NCI-H2171 treated with DMSO at 0.1 percent for 48 hours (cell line): ENCODE results near the gene PHF2.

Experiments
- DNase-seq: peaks from one replicate; lab custom pipeline; 2025; lab: John Stamatoyannopoulos, UW

Gene PHF2

DNA sequence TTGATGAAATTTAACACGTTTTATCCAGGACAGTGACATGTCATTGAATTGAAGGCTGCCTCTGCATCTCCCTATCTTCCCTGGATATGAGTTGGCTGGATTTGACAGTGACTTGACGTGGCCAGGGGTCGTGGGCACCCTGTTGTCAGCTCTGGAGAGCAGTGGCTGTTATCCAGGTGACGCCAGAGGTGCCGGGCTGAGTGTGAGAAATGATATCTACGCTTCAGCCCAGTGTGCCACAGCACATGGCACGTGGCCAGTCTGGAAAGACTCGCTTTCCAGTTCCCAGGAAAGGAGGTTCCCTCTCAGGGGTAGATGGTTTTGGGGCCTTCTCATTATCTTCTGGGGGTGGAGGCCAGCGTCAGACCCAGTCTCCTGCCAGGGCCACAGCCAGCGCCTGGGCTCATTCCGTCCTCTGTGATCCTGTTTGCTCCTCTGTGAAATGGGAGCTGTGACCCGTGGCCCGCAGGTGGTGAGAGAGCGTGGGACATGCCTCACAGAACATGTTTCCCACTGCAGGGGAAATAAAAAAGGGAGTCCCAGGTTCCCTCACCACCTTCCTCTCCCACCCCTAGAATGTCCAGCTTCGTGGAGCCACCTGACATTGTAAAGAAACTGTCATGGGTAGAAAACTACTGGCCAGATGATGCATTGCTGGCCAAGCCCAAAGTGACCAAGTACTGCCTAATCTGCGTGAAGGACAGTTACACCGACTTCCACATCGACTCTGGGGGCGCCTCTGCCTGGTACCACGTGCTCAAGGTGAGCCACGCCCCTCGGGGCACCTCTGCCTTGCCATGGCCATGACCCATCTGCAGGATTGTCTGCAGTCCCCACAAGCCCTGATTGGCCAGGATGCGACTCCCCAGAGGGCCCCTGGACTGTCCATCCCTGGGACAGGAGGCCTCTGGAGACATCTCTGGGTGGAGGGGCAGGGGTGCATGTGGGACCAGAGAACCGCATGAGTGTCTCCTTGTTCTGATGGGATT, 76.5 kb downstream of the PHF2 start:
- no peak for DNase-seq

DNA sequence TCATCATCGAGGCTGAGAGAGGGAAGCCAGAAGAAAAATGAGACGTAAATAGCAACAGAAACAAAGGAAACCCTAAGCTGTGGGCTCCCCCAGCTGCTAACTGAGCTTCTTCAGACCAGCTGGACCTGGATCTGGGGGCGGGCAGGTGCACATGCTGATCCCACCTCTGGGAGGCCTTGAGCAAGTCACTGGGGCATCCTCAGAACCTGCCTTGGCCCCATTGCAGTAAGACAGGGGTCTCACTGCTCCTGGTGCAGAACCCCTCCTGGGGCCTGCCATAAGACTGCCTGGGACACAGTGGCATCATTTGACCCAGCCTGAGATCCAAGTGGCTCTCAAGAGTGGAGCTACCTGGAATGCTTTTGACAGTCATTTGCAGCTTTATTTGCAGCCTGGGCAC, 77.4 kb downstream of the PHF2 start:
- DNase-seq, result no peak

DNA sequence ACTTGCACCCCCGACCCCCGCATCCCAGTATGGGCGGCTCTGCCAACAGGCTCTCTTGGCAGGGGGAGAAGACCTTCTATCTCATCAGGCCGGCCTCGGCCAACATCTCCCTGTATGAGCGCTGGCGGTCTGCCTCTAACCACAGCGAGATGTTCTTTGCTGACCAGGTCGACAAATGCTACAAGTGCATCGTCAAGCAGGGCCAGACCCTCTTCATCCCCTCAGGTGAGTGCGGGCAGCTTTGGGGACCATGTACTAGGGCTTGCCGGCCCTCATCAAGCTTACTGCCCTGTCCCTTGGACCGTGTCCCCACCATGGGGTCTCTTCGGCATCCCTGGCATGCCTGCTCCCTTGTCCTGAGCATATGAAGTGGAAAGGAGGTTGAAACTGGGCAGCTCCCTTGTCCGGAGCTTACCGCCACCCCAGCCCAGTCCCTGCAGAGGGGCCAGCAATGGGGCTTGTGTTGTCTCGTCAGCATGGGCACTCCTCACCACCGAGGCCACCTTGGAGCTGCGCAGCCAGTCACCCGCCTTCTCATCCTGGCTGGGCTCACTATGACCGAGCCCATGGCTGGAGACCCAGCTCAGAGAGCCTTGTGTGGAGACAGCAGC, 78.1 kb downstream of the PHF2 start:
- no peak for DNase-seq

DNA sequence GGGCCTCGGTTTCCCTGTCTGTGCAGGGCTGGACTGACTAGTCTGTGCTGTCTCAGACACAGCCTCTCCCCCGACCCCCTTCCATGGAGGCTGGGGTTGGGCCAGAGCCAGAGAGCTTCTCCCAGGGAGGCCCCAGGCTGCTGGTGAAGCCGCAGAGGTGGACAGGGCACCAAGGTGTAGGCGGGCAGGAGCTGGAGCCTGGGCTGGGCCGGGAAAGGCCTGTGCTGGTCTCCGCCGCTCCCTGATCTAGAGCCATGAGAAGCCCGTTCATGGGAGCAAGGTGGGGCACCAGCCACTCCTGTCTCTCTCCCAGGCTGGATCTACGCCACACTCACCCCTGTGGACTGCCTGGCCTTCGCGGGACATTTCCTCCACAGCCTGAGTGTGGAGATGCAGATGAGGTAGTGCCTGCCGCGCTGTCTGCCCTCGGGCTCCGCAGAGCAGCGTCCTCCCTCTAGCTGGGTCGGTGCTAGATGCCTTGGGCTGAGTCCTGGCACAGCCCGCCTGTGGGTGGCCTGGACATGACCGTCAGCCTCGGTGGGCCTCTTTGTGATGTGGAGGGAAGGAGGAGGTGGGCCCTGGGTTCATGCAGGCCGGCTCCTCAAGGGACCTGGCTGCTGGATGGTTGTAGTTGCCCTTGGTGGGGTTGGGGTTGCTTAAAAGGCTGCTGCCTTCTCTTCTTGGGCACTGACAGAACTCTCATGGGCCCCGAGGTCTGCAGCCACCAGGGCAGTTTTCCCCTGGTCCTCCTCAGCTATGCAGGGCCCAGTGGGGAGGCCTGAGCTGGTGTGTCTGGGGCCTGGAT, 79.4 kb downstream of the PHF2 start:
- DNase-seq, result no peak

DNA sequence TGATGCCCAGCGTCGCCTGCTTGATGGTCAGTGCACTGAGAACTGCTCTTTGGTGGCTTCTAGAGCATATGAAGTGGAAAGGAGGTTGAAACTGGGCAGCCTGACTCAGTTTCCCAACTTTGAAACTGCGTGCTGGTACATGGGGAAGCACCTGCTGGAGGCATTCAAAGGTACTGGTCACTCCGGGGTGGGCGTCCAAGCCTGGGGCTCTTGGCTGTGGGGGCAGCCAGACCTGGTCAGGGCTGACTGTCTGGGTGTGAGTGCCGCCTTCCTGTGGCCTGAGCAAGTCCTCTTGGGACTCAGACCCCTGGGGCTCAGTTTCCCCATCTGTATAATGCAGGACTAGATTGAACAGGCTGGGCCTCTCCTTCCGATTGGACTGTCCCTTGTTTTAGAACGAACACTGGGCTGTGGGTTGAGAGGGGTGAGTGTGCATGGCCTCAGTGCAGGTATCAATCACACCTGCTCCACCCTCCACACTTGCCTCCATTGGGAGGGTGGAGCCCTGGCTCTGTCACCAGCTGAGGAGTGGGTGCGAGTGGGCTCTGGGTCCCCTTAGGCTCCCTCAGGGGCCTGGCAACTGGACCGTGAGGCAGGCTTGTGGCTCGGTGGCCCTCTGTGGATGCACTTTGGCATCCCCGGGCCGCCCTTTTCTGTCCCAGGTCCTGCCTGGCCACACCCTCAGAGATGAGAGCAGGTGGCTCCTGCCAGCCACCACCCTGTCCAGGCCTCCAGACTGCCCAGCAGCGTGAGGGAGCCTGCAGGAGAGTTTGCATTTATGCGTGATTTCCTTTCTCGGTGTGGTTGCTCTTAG, 80.2 kb downstream of the PHF2 start:
- DNase-seq, result no peak

DNA sequence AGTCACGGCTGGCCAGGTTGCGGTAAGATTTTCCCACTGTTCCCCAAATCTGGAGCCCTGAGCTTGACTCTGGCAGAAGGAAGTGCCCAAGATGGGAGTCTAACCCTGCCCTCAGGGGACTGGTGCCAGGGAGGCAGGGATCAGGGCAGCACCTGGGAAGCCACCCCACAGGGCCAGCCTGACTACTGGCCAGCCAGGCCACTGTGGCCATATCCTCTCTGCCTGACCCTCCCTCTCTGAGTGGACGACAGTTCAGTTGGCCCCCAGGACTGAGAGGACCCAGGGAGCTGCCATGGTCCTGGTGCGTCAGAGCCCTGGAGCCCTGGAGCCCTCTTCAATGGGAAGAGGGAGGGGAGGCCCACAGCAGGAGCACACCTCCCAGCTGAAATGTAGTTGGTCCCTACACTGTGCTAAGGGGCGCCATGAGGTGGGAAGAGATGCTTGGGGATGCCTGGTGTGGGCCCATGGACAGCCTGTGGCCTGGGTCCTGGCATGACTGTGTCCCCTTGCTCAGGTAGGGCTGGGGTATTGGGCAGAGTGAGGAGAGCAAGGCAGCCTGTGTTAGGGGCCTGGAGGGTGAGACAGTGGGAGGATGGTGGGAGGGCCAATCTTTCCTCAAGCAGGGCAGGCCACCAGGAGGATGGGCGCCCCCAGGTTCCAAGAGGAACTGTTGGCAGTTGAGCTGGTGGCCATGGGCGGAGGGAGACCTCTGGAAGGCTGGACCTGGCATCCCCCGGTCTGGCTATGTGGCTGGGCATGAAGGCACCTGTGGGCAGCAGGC, 81.1 kb downstream of the PHF2 start:
- no peak for DNase-seq

DNA sequence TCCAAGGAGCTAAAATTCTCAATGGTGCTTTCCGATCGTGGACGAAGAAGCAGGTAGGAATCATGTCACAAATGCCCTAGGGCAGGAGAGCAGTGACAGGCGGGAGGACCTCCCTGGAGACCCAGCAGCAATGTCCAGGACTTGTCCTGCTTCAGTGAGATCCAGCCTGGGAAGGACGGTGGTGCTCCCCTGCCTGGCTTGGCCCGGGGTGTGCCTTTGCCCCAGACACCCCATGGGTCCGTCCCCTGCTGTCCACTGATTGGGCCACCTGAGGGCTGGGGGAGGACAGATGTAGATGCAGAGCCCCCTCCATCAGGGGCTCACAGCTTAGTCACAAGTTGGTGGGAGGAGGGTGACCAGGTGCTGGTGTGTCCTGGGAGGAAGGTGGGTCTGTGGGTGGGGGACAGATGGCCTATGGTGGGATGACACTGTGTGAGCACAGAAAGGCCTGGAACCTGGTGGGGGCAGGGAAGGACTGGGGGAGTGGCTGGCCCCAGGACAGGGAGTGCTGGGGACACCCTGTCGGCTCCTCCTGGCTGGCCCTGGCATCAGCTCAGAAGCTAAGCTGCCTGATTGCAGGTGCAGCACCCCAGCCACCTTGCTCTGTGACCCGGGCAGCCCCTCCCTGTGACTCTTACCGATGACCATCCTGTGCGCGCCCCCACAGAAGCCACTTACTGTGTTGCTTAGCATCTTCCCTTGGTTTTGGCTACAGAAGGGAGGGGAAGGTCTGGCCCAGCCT, 82.0 kb downstream of the PHF2 start:
- no peak for DNase-seq

DNA sequence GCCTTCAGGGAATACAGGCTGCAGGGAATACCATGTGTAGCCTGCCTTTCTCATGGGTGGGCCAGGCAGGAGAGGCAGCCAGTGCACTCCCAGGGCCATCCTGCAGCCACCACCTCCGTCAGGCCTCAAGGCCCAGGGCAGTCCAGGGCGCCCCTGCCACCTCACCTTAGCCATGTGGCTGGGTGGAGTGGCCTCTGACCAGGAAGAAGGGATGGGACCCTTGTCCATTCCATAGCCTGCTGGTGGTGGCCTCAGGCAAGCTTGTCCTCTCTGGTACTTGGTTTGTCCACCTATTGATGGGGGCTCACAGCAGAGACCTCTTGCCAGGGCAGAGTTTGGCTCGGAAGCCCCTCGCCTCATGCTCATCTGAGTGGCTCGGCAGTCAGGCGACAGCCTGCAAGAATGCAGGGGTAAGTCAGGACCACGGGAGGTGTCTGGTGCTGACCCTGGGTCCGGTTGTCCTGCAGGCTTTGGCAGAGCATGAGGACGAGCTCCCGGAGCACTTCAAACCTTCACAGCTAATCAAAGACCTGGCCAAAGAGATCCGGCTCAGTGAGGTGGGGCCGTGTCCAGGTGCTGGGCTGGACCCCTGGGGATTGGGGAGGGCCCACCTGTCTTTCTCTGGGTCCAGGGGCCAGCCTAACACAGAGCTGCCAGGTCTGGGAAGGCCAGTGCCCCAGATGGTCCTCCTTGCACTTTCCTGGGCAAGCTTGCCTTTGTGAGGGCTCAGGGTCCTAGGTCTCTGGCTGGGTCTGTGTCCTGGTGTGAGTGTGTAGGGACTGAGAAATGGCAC, 82.9 kb downstream of the PHF2 start:
- no peak for DNase-seq

DNA sequence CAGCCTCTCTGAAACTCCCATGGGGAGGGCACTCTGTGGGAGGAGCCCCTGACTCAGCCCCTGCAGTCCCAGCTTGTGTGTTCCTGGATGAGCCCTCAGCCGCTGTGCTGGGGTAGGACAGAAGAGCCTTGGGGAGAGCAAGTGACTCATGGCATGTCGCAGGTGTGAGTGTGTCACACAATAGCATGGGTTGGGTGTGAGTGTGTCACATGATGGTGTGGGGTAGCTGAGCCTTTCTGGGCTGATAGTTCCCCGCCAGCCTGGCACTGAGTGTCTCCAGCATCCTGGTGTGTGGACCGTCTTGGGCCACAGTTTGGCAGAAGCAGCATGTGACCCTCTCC, 83.4 kb downstream of the PHF2 start:
- no peak for DNase-seq

DNA sequence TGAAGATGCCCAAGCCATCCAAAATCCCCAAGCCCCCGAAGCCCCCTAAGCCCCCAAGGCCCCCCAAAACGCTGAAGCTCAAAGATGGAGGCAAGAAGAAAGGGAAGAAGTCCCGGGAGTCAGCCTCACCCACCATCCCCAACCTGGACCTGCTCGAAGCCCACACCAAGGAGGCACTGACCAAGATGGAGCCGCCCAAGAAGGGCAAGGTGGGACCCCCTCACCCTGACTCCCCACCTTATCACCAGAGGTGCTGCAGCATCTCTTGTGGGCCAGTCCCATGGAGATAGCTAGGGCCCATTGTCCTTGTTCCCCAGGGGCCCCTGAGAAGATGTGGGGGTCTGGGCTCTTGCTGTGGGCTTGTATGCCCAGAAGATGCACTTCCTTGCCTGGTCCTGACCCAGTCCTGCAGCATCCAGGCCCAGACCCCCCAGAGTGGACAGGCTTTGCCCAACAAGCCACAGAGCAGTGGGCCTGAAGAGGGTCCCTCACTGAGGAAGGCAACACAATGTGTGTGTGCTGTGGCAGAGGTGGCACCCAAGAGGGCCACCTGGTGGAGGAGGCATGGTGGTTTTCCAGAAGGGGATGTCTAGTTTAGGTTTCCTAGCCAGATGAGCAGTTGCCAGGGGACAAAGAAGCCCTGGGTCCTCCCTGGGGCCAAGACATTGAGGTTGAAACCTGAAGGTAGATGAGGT, 84.1 kb downstream of the PHF2 start:
- no peak for DNase-seq

DNA sequence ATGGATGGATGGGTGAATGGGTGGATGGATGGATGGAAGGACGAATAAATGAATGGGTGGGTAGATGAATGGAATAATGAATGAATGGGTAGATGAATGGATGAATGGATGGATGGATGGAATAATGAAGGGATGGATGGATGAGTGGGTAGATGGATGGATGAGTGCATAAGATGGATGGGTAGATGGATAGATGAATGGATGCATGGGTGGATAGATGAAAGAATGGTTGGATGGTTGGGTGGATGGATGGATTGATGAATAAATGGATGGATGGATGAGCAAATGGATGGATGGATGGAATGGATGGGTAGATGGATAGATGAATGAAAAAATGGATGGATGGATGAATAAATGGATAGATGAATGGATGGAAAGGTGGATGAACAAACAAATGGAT, 85.2 kb downstream of the PHF2 start:
- DNase-seq, result no peak

DNA sequence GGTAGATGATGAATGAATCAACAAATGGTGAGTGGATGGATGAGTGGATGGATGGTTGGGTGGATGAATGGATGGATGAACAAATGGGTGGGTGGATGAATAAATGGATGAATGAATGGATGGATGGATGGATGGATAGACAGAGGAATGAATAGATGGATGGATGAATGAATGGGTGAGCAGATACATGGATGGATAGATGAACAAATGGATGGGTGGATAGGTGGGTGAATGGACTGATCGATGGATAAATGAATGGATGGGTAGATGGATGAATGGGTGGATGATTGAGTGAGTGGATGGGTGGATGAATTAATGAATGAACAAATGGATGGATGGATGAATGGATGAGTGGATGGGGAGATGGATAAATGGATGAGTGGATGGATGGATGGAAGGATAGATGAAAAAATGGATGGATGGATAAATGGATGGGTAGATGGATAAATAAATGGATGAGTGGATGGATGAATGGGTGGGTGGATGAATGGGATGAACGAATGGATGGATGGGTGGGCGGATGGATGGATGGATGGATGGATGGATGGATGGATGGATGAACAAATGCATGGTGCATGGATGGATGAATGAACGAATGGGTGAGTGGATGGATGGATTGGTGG, 85.7 kb downstream of the PHF2 start:
- DNase-seq, result no peak

DNA sequence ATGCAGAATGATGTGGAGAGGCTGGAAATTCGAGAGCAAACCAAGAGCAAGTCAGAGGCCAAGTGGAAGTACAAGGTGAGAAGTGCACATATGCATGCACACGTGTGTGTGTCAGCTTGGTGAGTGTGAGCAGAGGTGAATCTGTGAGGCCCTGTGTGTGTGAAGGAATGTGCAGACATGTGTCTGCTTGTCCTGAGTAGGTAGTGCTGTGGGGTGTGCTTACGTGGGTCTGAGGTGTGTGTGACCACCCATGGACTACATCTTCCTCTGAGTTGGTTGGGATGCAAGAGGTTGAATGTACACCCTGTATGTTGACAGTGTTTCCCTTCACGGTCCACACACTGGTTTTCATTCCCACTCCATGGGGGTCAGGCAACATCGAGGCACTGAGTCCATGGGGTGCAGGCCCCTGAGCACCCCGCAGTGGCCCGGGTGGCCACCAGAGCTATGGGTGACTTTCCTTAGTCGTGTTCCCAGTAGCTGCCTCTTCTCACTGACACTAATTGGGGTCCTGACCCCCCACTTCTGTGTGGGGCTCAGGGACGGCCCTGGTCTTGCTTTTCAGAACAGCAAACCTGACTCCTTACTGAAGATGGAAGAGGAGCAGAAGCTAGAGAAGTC, 86.7 kb downstream of the PHF2 start:
- no peak for DNase-seq

DNA sequence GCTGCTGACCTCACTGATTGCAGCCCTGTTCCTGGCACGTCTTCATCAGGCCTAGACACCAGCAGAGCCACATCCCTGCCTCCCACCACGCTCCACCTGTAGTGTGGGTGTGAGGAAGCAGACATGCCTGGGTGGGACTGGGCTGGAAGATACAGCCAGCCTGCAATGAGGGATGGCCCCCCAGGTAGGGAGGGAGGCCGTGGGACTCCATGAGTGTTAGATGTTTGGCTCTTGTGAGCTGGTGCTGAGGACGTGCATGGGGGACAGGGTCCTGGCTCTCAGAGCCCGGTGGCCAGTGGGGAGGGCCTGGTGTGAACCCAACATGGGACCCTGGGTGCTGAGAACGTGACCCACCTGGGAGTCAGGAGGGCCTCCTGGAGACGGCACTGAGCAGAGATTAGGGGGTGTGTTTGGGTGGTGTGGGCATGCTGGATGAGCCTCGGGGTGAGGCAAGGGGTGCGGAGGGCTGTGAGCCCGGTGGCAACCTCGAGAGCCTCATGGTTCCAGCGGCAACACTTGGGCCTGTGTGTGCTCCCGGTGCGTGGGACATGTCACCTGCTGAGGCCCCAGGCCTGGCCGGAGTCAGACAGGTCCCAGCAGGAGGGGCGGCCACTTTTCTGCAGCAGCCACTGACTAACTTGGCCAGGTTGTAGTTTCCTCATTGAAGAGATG, 87.6 kb downstream of the PHF2 start:
- DNase-seq, result no peak

DNA sequence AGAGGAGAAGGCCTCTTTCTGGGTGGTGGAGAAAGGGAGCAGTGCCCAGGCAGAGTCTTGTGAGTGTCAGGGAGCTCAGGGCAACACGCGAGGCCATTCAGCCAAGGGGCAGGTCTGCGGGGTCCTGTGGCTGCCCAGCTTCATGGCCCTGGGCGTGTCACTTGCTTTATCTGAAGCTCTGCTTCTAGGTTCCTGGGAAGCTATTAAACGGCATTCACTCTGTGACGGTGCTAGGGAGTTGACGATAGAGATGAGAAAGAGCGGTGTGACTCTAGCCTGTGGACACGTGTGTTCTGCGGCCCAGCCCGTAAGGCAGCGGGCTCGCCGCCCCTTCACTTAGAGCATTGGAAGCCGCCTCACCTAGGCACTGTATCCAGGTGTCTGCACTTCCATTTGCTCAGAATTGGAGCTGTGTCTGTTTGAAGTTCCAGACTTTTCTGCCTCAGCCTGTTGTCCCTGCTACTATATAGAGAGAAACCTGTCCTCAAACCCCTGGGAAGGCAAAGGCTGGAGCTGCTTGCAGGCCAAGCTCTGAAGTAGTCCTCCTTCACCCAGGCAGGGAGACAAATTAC, 88.3 kb downstream of the PHF2 start:
- no peak for DNase-seq

DNA sequence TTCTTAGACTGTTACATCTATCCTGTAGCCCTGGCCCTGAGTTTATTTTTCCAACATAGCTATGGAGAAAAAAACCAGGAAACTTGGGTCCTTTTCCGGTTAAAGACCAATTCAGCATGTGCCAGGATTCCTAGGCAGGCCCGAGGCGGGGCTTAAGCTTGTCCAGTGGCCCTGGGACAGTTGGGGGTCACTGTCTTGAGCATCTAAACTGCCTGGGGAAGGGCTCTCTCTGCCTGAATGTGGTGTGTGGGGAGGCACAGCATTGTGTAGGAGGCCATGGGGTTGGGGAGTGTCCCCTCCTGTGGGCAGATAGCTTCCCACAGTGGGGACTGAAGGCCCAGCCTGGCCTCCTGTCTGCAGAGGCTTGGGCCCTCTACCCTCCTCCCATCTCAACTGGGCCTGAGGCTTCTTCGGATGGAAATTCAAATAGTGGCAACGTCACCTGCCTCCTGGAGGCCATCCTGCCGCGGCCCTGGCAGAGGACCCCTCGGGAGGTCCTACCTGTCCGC, 88.8 kb downstream of the PHF2 start:
- DNase-seq, result no peak
